ENCODE results near the gene BACH2.

DNA sequence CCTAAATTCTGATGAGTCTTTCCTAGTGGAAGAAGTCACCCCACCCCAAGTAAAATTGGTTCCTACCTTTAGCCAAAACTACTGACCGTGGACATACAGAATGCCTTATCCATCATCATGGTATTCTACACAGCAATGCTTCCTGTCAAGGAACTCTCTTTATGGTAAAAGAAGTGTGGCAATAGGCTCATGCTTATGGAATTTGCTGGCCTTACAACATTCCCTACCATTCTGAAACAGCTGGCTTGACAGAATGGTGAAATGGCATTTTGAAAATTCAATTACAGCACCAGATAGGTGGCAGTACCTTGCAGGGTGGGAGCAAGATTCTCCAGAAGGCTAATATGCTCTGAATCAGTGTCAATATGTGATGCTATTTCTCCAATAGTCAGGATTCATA lies 41.8 kb upstream of the BACH2 start:
- no peak for TF ChIP-seq POLR2A (IDR thresholded peaks at IDR 0.05)
- TF ChIP-seq, protein P1, sequence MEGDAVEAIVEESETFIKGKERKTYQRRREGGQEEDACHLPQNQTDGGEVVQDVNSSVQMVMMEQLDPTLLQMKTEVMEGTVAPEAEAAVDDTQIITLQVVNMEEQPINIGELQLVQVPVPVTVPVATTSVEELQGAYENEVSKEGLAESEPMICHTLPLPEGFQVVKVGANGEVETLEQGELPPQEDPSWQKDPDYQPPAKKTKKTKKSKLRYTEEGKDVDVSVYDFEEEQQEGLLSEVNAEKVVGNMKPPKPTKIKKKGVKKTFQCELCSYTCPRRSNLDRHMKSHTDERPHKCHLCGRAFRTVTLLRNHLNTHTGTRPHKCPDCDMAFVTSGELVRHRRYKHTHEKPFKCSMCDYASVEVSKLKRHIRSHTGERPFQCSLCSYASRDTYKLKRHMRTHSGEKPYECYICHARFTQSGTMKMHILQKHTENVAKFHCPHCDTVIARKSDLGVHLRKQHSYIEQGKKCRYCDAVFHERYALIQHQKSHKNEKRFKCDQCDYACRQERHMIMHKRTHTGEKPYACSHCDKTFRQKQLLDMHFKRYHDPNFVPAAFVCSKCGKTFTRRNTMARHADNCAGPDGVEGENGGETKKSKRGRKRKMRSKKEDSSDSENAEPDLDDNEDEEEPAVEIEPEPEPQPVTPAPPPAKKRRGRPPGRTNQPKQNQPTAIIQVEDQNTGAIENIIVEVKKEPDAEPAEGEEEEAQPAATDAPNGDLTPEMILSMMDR (IDR thresholded peaks at IDR 0.05), result no peak
